K562 (cell line): ENCODE measurements around the gene VIT. TPM values are rescaled to one million over a fixed set of nuclear protein-coding genes. Genes with fewer than 3 reads are reported as not detected.

ENCODE experiments used
- ATAC-seq: fragments of 200-7000 bp; cut with Tn5 transposase; 3 replicates; pipeline ENCODE4 v1.9.1; 2020; ENCODE audit warnings: moderate library complexity
- BruUV-seq: library from RNA; stranded (reverse); fragments of 400-500 nt; replicated peaks from 2 replicates; lab custom pipeline; 2021; lab: Mats Ljungman, UMichigan
- CTCF ChIA-PET: fragments of 300-600 bp; formaldehyde crosslinking; extraction: SDS; loops from one replicate; lab custom pipeline; 2021; ENCODE audit warnings: low intra/inter-chr PET ratio; lab: Yijun Ruan, JAX
- POLR2A ChIA-PET: fragments of 300-600, 350-650 bp; sonication (Branson Sonifier 250); formaldehyde crosslinking; extraction: SDS; loops from one replicate; lab custom pipeline; 2021; ENCODE audit warnings: antibody characterized with exemption, inconsistent platforms; lab: Yijun Ruan, JAX
- DNase-seq, 4 experiments: peaks; one replicate each; pipeline versions ENCODE4 v3.0.0 to v3.0.0-alpha.2; 2011 to 2018; ENCODE audit warnings: low spot score in 3 of 4, mixed read lengths in 3 of 4; ENCODE audit errors: extremely low read depth in 1 of 4
- FAIRE-seq: peaks from 2 replicates; lab custom pipeline; 2011; peaks lifted over from hg19 to GRCh38; lab: Jason Lieb, UNC
- H2AFZ ChIP-seq: 2 replicates; pipeline ENCODE4 v1.6.0; 2011; ENCODE audit warnings: low read depth, low read length, control low read depth, inconsistent platforms
- H3K27ac ChIP-seq: fragments of 200-600 bp; 3 replicates; pipeline ENCODE4 v1.8.0; 2011; ENCODE audit warnings: low read depth, mild to moderate bottlenecking, control low read depth, inconsistent platforms, low read length, moderate library complexity, mixed read lengths; ENCODE audit errors: extremely low read depth
- H3K27me3 ChIP-seq, 2 experiments: fragments of 300-600 bp in 1 of 2; 2 replicates in 1 of 2; 3 replicates in 1 of 2; pipeline versions ENCODE4 v1.6.0 to v1.8.0; 2011; ENCODE audit warnings: inconsistent platforms in 2 of 2, low read length in 2 of 2, mild to moderate bottlenecking in 1 of 2, mixed read lengths in 1 of 2, moderate library complexity in 1 of 2; ENCODE audit not compliant: control insufficient read depth in 2 of 2, insufficient read depth in 2 of 2
- H3K36me3 ChIP-seq: fragments of 300-600 bp; 3 replicates; pipeline ENCODE4 v1.8.0; 2011; ENCODE audit warnings: mild to moderate bottlenecking, low read length, inconsistent platforms; ENCODE audit not compliant: control insufficient read depth, insufficient read depth
- H3K4me1 ChIP-seq, 2 experiments: fragments of 200-600 bp in 1 of 2; replicated peaks in 1 of 2; 2 replicates in 1 of 2; 3 replicates in 1 of 2; pipeline versions ENCODE4 v1.5.1 to v1.8.0; 2011; ENCODE audit warnings: inconsistent platforms in 2 of 2, low read length in 2 of 2, mild to moderate bottlenecking in 1 of 2, mixed read lengths in 1 of 2, moderate library complexity in 1 of 2; ENCODE audit not compliant: control insufficient read depth in 2 of 2, insufficient read depth in 2 of 2
- H3K4me2 ChIP-seq: 2 replicates; pipeline ENCODE4 v1.6.1; 2011; ENCODE audit warnings: low read length, control low read depth, inconsistent platforms, mixed read lengths; ENCODE audit not compliant: insufficient read depth
- H3K4me3 ChIP-seq: fragments of 200-600 bp; sonication (generic), shearing (Covaris generic); 2 replicates; pipeline ENCODE4 v1.5.1; 2016; ENCODE audit warnings: control low read depth, inconsistent platforms
- H3K79me2 ChIP-seq: fragments of 200-600 bp; 3 replicates; pipeline ENCODE4 v1.8.0; 2011; ENCODE audit warnings: low read length, inconsistent platforms; ENCODE audit not compliant: control insufficient read depth, insufficient read depth
- H3K9ac ChIP-seq, 2 experiments: 2 replicates each; pipeline versions ENCODE4 v1.6.0 to v1.6.1; 2011; ENCODE audit warnings: low read depth in 2 of 2, low read length in 2 of 2, control low read depth in 1 of 2, inconsistent platforms in 1 of 2, mild to moderate bottlenecking in 1 of 2, mixed read lengths in 1 of 2; ENCODE audit not compliant: insufficient read depth in 1 of 2
- H3K9me1 ChIP-seq: one replicate; pipeline ENCODE4 v1.6.0; 2011; ENCODE audit warnings: inconsistent platforms, mild to moderate bottlenecking, low read length, moderate library complexity; ENCODE audit not compliant: control insufficient read depth, insufficient read depth
- H3K9me3 ChIP-seq: replicated peaks from 2 replicates; pipeline ENCODE4 v1.5.1; 2011; ENCODE audit warnings: low read depth, low read length, inconsistent platforms; ENCODE audit not compliant: control insufficient read depth, insufficient read depth
- H4K20me1 ChIP-seq: replicated peaks from 2 replicates; pipeline ENCODE4 v1.6.1; 2011; ENCODE audit warnings: low read length, inconsistent platforms, mixed read lengths; ENCODE audit not compliant: control insufficient read depth, insufficient read depth
- BDP1 ChIP-seq: IDR thresholded peaks from 3 replicates; pipeline ENCODE4 v1.6.1; 2011; ENCODE audit not compliant: insufficient read length, insufficient read depth
- BMI1 ChIP-seq: fragments of 150-350 bp; IDR thresholded peaks from 2 replicates; pipeline ENCODE4 v1.6.1; 2014; ENCODE audit warnings: low read length
- DACH1 ChIP-seq: fragments of 450-650 bp; IDR thresholded peaks from 2 replicates; pipeline ENCODE4 v1.6.1; 2018; ENCODE audit not compliant: partially characterized antibody
- HLTF ChIP-seq: fragments of 450-650 bp; IDR thresholded peaks from 2 replicates; pipeline ENCODE4 v1.6.1; 2016
- POLR2B ChIP-seq: fragments of 450-650 bp; IDR thresholded peaks from 2 replicates; pipeline ENCODE4 v1.6.1; 2018; ENCODE audit warnings: low read depth; ENCODE audit not compliant: partially characterized antibody
- SFPQ ChIP-seq: fragments of 200-400 bp; formaldehyde crosslinking; IDR thresholded peaks from 2 replicates; pipeline ENCODE4 v1.6.1; 2017; ENCODE audit warnings: mild to moderate bottlenecking, low read depth, low read length, moderate library complexity
- SIRT6 ChIP-seq: IDR thresholded peaks from one replicate; pipeline ENCODE4 v1.6.1; 2012; ENCODE audit warnings: low read depth, mild to moderate bottlenecking, control low read depth, inconsistent platforms, low read length, moderate library complexity
- SMARCC2 ChIP-seq: fragments of 450-650 bp; IDR thresholded peaks from 2 replicates; pipeline ENCODE4 v1.6.1; 2017; ENCODE audit warnings: antibody characterized with exemption, moderate library complexity, mild to moderate bottlenecking, low read depth
- USF2 ChIP-seq: sonication (generic); formaldehyde crosslinking; IDR thresholded peaks from 2 replicates; pipeline ENCODE4 v1.5.0; 2020; ENCODE audit warnings: missing genetic modification reagents
- WGBS: fragments of 100-300 bp; shearing (Covaris generic); methylation state at CpG from one replicate; pipeline ENCODE4 v1.1.6; 2016; ENCODE audit warnings: low coverage, mixed read lengths; ENCODE audit not compliant: insufficient coverage; ENCODE audit errors: missing lambda C conversion rate; 5-methylcytosine and 5-hydroxymethylcytosine counted together
- in situ Hi-C: fragments of 300-500 bp; cut with MboI; formaldehyde crosslinking; loops from 4 replicates; pipeline ENCODE4 v1.15.0; 2018; ENCODE audit warnings: inconsistent platforms, mixed read lengths
- intact Hi-C: fragments of 100-400 bp; cut with micrococcal nuclease; formaldehyde crosslinking; loops from 2 replicates; pipeline ENCODE4 v1.14.2; 2022
- polyA plus RNA-seq, 8 experiments: library from polyadenylated mRNA; depleted of rRNA in 4 of 8; stranded (reverse) in 5 of 8; unstranded in 3 of 8; fragments of >200 nt; fragmentation: Nextera tagmentation in 2 of 8; fragmentation: Illumina TruSeq in 1 of 8; extraction: Ambion mirVana in 2 of 8; extraction: Trizol in 1 of 8; gene quantifications; 2 replicates each; pipeline versions ENCODE4 v1.2.1 to v1.2.3, GENCODE V29; 2011 to 2014; ENCODE audit warnings: inconsistent platforms in 1 of 8, missing spikeins in 1 of 8
- total RNA-seq, 7 experiments: library from RNA; depleted of rRNA in 6 of 7; stranded (reverse); fragments of >200 nt in 6 of 7; fragmentation: Illumina TruSeq in 2 of 7; extraction: Trizol in 2 of 7; gene quantifications; 2 replicates each; pipeline versions ENCODE4 v1.2.1 to v1.2.3, GENCODE V29; 2011 to 2021; ENCODE audit warnings: low replicate concordance in 1 of 7

The VIT gene
- total and polyA plus RNA-seq, 9 of the 15 experiments (the other 6 are each of a cell fraction or from before 2014, with no cell fraction given), result not detected

GRCh38 chr2:36792951-36793350 is 96.4 kb downstream of the VIT start:
- no peak for FAIRE-seq
- H3K27ac ChIP-seq, result no peak overlapping the region
- no peak for TF ChIP-seq BMI1
- H3K4me3 ChIP-seq, result no peak overlapping the region
- no peak for DNase-seq
- ChIA-PET CTCF (no interaction called here), POLR2A (interaction anchor here (1.7 kb wide), 1 partner anchor 13 kb away, joined by 4 read pairs; no protein-coding TSS in a partner anchor)
- H3K36me3 ChIP-seq, result no peaks in the 10 kb centered on the region
- H2AFZ ChIP-seq, result no peak overlapping the region
- no peaks in the 10 kb centered on the region for H3K9me1 ChIP-seq
- no peaks in the 10 kb centered on the region for H3K9me3 ChIP-seq
- in situ Hi-C loops, result loop anchor here (25.0 kb wide), 1 partner anchor 1094 kb away; no protein-coding TSS in a partner anchor
- WGBS, result 0% methylated on average over 2 of the region's 2 CpGs
- H3K4me2 ChIP-seq, result no peak overlapping the region
- no peak for ATAC-seq
- H4K20me1 ChIP-seq, result no peaks in the 10 kb centered on the region
- no peaks in the 10 kb centered on the region for H3K79me2 ChIP-seq
- intact Hi-C loops, result no loop called here
- peaks cover 41 to 47% of the 10 kb centered on the region in 2 experiments for H3K27me3 ChIP-seq
- BruUV-seq, result no TSS peak
- no peaks in the 10 kb centered on the region for H3K4me1 ChIP-seq
- no peak overlapping the region for H3K9ac ChIP-seq

GRCh38 chr2:36797324-36798070 is 101.0 kb downstream of the VIT start:
- Histone ChIP-seq H2AFZ (no peak overlapping the region), H3K4me3 (no peak overlapping the region), H3K9me3 (no peaks in the 10 kb centered on the region), H3K36me3 (no peaks in the 10 kb centered on the region), H3K27ac (no peak overlapping the region), H3K4me2 (no peak overlapping the region), H4K20me1 (no peaks in the 10 kb centered on the region), H3K27me3 (peaks cover 27 to 33% of the 10 kb centered on the region in 2 experiments), H3K4me1 (no peaks in the 10 kb centered on the region; a peak in 1 of 5 replicates), H3K79me2 (no peaks in the 10 kb centered on the region), H3K9me1 (no peaks in the 10 kb centered on the region), H3K9ac (no peak overlapping the region)
- intact Hi-C loops (no loop called here), in situ Hi-C loops (loop anchor here (25.0 kb wide), 1 partner anchor 1090 kb away; no protein-coding TSS in a partner anchor)
- ATAC-seq, result no peak; the same call in 2 of the 3 replicates
- no TSS peak for BruUV-seq
- WGBS, result 2% methylated on average over 6 of the region's 6 CpGs
- DNase-seq, result no peak
- POLR2A ChIA-PET, result interaction anchor here (1.5 kb wide), 1 partner anchor 13 kb away, joined by 3 read pairs; no protein-coding TSS in a partner anchor
- no peak for FAIRE-seq
- CTCF ChIA-PET, result no interaction called here
- TF ChIP-seq POLR2B (no peak), SIRT6 (no peak), SFPQ (no peak), HLTF (no peak), BDP1 (no peak), DACH1 (no peak), SMARCC2 (no peak), USF2 (CRISPR knock-in tag) (no peak)
